Measurements from ENCODE around the gene ATP6V0E1. TPM values are rescaled to one million over a fixed set of nuclear protein-coding genes. Genes with fewer than 3 reads are reported as not detected.
"Not testable (repeated sequence)": the region's sequence is repeated elsewhere in the genome, so short reads cannot be mapped to it uniquely, and the experiment has no call there.

ATP6V0E1 gene
- total RNA-seq, 1 donor, result 61.7 TPM

DNA sequence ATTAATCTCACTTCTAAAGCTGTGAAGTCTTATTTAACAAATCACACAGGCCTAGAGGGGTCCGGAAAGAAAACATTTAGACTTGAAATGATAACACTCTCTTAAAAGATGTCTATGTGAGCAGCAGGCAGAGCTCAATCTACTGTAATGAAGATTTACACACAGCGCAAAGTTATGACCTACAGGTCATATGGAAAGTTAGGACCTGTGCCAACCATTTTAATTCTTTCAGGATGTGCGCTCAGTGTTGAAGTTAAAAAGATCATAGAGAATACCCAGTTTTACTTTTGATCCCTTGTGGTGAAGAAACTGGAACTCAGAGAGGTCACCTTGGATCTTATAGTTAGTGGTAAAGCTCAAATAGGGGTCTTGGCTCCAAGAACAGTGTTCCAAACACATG lies 69.5 kb downstream of the ATP6V0E1 start:
- Histone ChIP-seq H3K4me3 (ENCODE audit: low read length) (no peak overlapping the region), H3K27me3 (ENCODE audit: insufficient read depth, low read length) (no peaks in the 10 kb centered on the region)

DNA sequence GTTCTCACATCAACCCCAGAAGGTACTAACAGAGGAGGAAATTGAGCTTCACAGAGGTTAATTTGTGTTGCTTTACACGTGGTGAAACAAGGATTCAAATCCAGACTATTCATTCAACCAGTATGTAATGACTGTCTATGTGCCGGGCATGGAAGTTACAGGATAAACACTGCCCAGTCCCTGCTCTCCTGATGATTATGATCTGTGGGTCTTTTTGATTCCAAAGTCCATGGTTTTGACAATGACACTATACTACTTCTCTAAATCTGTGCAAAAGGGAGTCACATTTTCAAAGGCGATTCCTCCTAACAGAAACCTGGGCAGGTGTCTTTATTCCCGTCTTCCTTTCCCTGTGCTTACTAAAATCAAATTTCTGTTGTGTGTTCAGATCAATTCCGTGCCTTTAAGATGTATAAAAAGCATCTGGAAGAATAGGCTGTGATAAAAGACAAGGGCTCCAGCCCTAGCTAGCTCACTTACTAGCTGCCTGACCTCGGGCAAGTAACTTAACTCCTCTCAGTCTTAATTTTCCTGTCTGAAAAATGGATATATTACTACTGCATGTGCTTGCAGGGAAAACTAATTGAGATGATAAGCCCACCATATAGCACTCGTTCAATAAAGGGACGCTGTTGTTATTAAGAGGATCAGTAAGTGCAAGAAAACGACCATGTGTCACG lies 71.6 kb downstream of the ATP6V0E1 start:
- Histone ChIP-seq H3K27me3 (ENCODE audit: insufficient read depth, low read length) (no peaks in the 10 kb centered on the region), H3K4me1 (ENCODE audit: insufficient read depth, low read length) (peaks cover 29% of the 10 kb centered on the region), H3K4me3 (ENCODE audit: low read length) (peak overlapping the region; percentile 92), H3K9me3 (ENCODE audit: low read depth, low read length) (no peaks in the 10 kb centered on the region)

More for the DNA sequence above, 69.5 kb downstream of the ATP6V0E1 start:
- Histone ChIP-seq H3K4me1 (ENCODE audit: insufficient read depth, low read length) (peaks cover 19% of the 10 kb centered on the region), H3K9me3 (ENCODE audit: low read depth, low read length) (no peaks in the 10 kb centered on the region)

DNA sequence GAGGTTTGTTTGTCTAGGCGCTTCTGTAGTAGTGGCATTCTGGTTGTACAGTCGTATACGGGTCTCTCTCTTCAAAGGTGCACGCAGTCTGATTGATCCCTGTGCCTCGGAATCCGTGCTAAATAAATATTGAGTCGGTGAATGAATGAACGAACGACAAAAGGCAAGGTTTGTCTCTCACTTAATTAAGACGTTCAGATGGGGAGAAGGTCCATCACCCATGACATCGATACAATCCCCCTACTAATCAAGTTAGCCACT lies 72.1 kb downstream of the ATP6V0E1 start:
- Histone ChIP-seq H3K4me3 (ENCODE audit: low read length) (peak overlapping the region; percentile 92), H3K9me3 (ENCODE audit: low read depth, low read length) (no peaks in the 10 kb centered on the region), H3K4me1 (ENCODE audit: insufficient read depth, low read length) (peaks cover 31% of the 10 kb centered on the region), H3K27me3 (ENCODE audit: insufficient read depth, low read length) (no peaks in the 10 kb centered on the region)

DNA sequence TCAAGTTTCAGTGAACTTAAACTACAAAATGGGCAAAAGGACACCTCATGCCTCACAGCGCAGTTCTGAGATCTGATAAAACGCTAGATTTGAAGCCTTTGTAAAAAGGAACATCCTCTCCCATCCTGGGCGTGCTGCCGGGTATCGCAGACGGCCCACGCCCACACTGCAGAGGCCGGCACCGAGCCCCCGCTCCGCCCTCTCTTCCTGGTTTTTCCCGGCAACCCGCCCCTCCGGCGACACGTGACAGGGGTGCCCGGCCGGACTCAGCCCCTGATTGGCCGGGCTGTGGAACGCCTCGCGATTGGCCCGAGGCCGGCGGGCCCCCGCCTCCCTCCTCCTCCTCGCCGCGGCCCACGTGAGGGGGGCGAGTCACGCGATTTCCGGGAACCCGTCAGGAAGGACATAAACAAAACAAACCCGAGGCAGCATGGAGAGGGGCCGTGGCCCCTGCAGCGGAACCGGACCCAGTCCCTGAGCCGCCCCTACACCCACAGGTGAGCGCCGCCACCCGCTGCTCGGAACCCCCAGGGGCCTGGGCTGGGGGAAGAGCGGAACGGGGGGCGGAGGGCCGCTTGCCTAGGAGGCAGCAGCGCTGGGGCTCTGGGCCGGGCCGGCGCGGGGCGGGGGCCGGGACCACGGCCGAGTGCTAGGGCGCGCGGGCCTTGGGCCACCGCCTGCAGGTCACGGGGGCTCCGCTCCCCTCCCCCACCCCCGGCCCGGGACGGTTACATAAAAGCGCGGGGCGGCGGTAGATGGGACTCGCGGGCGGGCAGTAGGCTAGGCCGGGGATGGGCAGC lies 72.6 kb downstream of the ATP6V0E1 start, which contains the start of gene CREBRF:
Gene CREBRF, plus strand, starts transcription at position 370 of the 800 bp plus-strand sequence. CDS start 24,424 bp downstream, outside the sequence.
- no peaks in the 10 kb centered on the region for H3K27me3 ChIP-seq (ENCODE audit: insufficient read depth, low read length)
- peaks cover 31% of the 10 kb centered on the region for H3K4me1 ChIP-seq (ENCODE audit: insufficient read depth, low read length)
- H3K4me3 ChIP-seq (ENCODE audit: low read length), result peak within 1 kb of the TSS; percentile 92
- H3K9me3 ChIP-seq (ENCODE audit: low read depth, low read length), result no peaks in the 10 kb centered on the region

DNA sequence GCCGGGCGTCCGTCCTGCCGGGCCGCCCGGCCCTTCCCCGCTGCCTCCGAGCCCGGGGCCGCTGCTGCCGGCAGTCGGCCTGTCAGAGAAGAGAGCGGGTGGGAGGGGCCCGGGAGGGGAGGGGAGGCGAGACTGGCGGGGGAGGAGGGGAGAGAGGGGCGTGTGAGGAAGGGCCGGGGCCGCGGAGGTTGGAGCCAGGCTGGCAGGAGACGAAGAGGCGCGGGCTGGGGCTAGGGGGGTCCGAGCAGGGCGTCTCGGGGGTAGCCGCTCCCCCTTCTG lies 73.2 kb downstream of the ATP6V0E1 start:
- Histone ChIP-seq H3K4me3 (ENCODE audit: low read length) (peak overlapping the region; percentile 92), H3K27me3 (ENCODE audit: insufficient read depth, low read length) (no peaks in the 10 kb centered on the region), H3K4me1 (ENCODE audit: insufficient read depth, low read length) (peaks cover 31% of the 10 kb centered on the region), H3K9me3 (ENCODE audit: low read depth, low read length) (no peaks in the 10 kb centered on the region)

DNA sequence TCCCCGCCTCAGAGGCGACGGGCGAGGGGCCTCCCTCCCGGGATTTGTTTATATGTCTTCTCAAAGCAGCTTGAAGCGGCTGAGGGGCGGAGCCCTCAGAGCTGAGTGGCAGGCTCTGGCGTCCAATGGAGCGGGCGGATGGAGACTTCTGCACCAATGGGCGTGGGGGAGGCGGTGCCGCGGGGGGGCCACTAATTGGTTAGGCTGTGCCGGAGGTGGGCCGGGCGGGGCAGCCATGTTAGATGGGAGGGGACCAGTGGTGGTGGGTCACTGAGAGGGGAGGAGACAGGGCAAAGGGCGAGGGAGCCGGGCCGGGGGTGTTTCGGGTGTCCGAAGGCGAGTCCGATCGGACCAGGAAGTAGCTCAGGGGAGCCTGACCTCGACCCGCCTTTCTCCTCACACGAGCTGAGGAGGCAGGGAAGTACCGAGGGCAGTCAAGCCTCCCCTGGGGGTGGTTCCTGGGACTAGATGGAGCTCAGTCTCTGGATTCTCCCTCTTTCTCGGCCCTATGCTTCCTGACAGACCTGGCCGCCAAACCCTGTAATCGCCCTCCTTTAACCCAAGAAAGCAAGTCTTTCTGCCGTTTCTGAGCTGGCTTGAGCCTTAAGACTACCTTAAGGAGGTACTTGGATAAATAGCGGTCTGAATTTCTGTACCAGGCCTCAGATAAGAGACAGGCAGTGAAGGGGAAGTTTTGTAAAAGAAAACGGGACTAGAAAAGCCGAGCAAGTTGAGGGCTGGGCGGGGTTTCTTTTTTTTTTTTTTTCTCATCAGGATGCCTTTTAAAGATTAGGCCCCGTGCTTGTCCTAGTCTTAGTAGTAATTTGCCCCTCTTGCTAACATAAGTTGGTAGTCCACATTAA lies 73.7 kb downstream of the ATP6V0E1 start:
- no peaks in the 10 kb centered on the region for H3K27me3 ChIP-seq (ENCODE audit: insufficient read depth, low read length)
- H3K4me1 ChIP-seq (ENCODE audit: insufficient read depth, low read length), result peaks cover 31% of the 10 kb centered on the region
- peak overlapping the region; percentile 92 for H3K4me3 ChIP-seq (ENCODE audit: low read length)
- H3K9me3 ChIP-seq (ENCODE audit: low read depth, low read length), result no peaks in the 10 kb centered on the region

DNA sequence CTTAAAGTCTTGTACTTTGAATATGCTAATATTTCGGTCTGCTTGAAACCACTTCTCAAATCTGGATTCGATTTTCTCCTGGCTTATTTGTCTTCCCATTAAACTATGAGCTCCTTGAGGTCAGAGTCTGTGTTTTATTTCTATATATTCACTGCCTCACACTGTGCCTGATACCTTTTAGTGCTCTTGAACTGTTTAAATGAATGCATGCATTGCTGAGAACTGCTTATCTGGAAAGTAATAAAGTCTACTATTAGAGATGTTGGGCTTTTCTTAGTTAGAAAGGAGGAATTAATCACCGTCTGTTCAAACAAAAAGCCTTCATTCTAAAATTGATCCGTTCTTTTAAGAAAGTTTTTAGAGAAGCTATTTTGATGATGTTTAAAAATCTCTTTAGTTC lies 78.6 kb downstream of the ATP6V0E1 start:
- Histone ChIP-seq H3K27me3 (ENCODE audit: insufficient read depth, low read length) (no peaks in the 10 kb centered on the region), H3K4me3 (ENCODE audit: low read length) (no peak overlapping the region), H3K9me3 (ENCODE audit: low read depth, low read length) (no peaks in the 10 kb centered on the region), H3K4me1 (ENCODE audit: insufficient read depth, low read length) (peaks cover 39% of the 10 kb centered on the region)

DNA sequence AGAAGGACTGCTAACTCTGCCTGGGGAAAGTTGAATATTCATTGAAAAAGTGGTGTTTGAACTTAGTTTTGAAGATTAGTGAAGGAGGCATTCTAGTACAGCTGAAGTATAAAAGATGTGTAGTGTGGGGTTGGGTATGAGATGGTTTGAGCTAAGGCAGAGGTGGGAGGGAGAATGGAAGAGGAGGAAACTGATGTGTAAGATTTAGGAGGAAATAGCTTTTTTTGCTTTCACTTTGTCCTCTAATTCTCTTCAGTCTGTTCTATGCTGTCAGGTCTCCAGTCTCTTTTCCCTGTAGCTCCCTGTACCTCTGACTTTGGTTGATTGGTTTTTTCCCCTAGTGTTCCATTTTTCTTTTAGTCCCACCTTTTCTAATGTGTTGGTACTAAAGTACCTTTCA lies 81.6 kb downstream of the ATP6V0E1 start:
- Histone ChIP-seq H3K27me3 (ENCODE audit: insufficient read depth, low read length) (no peaks in the 10 kb centered on the region), H3K9me3 (ENCODE audit: low read depth, low read length) (no peaks in the 10 kb centered on the region), H3K4me3 (ENCODE audit: low read length) (no peak overlapping the region), H3K4me1 (ENCODE audit: insufficient read depth, low read length) (peaks cover 30% of the 10 kb centered on the region)

DNA sequence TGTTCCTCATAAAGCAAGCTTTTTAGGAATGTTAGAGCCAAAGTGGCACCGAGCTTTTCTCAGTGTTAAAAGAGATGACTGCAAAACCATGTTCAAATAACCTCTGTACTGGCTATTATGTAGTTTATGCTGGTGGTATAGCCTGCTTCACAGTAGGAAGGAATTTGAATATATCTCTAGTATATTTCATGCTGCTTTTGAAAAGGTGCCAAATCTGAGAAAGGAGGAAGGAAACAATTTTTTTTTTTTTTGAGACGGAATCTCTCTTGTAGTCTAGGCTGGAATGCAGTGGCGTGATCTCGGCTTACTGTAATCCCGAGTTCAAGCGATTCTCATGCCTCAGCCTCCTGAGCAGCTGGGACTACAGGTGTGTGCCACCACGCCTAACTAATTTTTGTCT lies 86.1 kb downstream of the ATP6V0E1 start:
- peaks cover 35% of the 10 kb centered on the region for H3K4me1 ChIP-seq (ENCODE audit: insufficient read depth, low read length)
- no peak overlapping the region for H3K4me3 ChIP-seq (ENCODE audit: low read length)
- no peaks in the 10 kb centered on the region for H3K27me3 ChIP-seq (ENCODE audit: insufficient read depth, low read length)
- no peaks in the 10 kb centered on the region for H3K9me3 ChIP-seq (ENCODE audit: low read depth, low read length)

DNA sequence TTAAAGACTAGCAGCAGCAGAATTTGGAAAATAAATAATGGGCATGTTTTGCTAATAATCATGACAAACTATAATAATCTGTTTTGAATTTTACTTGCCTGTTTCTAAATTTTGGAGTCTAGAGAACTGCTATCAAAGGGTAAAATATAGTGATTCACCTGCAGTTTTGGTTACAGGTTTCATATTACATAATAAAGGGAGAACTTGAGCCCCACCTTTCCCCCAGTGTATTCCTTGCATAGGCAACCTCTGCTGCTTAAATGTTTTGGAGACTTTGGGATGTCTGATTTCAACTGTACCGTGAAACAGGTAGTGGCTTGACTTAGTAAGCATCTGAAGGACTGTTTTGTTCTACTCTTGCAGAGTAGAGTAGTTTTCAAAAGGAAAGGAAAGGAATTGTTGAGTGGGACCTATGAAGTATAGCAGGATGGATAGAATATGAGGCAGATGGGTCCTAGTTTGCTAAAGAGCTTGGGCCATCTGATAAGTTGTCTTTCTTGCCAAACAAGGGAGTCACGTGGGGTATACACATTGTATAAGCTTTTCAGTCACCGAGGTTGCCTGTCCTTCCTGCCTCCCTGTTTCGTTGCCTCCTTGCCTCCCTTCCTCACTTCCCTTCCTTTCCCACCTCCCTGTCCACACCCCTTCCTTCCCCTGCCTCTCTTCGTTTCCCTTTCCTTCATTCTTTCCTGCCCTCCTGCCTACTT lies 91.7 kb downstream of the ATP6V0E1 start:
- Histone ChIP-seq H3K27me3 (ENCODE audit: insufficient read depth, low read length) (no peaks in the 10 kb centered on the region), H3K4me3 (ENCODE audit: low read length) (no peak overlapping the region), H3K9me3 (ENCODE audit: low read depth, low read length) (no peaks in the 10 kb centered on the region), H3K4me1 (ENCODE audit: insufficient read depth, low read length) (peaks cover 8% of the 10 kb centered on the region)

DNA sequence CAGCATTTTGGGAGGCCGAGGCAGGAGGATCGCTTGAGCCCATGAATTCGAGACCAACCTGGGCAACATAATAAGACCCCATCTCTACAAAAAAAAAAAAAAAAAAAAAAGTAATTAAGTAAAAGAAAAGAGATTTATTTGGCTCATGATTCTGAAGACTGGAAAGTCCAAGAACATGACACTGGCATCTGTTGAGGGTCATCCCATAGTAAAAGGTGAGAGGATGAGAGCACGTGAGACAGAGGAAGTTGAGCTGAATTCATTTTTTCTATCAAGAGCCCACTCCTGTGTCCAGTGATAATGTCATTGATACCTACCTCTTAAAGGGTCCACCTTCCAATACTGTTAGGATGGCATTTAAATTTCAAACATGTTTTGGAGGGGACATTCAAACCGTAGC lies 92.4 kb downstream of the ATP6V0E1 start:
- Histone ChIP-seq H3K4me1 (ENCODE audit: insufficient read depth, low read length) (peaks cover 6% of the 10 kb centered on the region), H3K27me3 (ENCODE audit: insufficient read depth, low read length) (no peaks in the 10 kb centered on the region), H3K4me3 (ENCODE audit: low read length) (no peak overlapping the region), H3K9me3 (ENCODE audit: low read depth, low read length) (no peaks in the 10 kb centered on the region)

DNA sequence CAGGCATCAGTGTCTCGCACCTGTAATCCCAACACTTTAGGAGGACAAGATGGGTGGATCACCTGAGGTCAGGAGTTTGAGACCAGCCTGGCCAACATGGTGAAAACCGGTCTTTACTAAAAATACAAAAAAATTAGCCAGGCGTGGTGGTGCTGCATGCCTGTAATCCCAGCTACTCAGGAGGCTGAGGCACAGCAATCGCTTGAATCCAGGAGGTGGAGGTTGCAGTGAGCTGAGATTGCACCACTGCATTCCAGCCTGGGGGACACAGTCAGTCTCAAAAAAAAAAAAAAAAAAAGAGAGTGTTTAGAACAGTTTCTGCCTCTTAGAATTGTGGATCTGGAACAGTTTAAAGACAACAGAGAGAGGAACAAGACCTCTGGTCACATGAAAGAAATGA lies 92.9 kb downstream of the ATP6V0E1 start:
- H3K4me1 ChIP-seq (ENCODE audit: insufficient read depth, low read length); H3K4me3 ChIP-seq (ENCODE audit: low read length); H3K9me3 ChIP-seq (ENCODE audit: low read depth, low read length); H3K27me3 ChIP-seq (ENCODE audit: insufficient read depth, low read length): not testable (repeated sequence)

DNA sequence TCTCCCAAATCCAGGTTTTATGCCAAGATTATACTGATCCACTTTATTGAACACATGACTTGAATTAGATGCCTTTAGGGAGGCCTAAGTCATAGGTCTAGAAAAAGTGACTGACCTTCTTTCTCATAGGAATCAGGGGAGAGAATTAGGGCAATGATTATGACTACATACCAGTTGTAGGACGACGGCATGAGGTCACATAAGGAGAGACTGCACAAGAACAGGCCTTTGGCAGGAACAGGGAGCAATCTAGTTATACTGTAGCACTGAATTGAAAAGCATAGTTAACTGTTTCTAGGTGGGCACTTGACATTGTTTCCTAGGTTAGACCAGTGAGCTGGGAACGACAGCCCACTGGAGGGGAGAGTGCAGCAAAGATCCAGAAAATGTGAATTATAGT lies 95.3 kb downstream of the ATP6V0E1 start:
- Histone ChIP-seq H3K4me1 (ENCODE audit: insufficient read depth, low read length) (no peaks in the 10 kb centered on the region), H3K27me3 (ENCODE audit: insufficient read depth, low read length) (no peaks in the 10 kb centered on the region), H3K4me3 (ENCODE audit: low read length) (no peak overlapping the region)

More for the DNA sequence above, 95.3 kb downstream of the ATP6V0E1 start:
- no peaks in the 10 kb centered on the region for H3K9me3 ChIP-seq (ENCODE audit: low read depth, low read length)

Data from mononuclear cell (primary cell).